ENCODE data around the gene CADPS. TPM values are rescaled to one million over a fixed set of nuclear protein-coding genes. Genes with fewer than 3 reads are reported as not detected.

CADPS gene
- total RNA-seq, 4 donors from 2014 or later = 2.2 to 6.9 TPM; not detected in 2

DNA sequence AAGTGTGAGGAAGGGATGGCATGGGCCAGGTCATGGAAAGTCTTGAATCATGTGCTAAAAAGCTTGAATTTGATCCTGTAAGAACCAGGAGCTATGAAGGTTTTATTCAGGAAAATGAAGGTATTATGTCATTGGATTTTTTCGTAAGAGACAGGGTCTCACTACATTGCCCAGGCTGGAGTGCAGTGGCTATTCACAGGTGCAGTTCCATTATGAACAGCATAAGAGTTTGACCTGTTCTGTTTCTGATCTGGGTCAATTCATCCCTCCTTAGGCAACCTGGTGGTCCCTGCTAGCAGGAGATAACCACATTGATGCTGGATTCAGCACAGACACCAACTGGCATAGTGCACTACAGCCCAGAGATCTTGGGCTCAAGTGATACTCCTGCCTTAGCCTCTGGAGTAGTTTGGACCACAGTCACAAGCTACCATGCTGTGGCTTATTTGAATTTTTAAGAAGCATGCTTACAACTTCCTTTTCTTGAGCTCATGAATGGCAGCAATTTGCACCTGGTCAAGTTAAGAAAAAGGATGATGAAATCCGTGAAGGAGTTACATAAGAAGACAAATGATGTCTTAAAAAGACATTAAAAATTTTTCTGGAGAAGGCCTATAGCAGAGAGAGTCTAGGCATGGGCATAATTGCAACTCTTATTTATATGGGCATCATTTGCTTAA, 79.1 kb downstream of the CADPS start:
- H3K4me3 ChIP-seq (ENCODE audit: low read depth, poor library complexity, severe bottlenecking) = no peak overlapping the region
- intact Hi-C loops (cut with DNase I; ENCODE audit: low total_unique reads) = no loop called here
- 80 to 81% methylated on average over 2 of the region's 2 CpGs for WGBS, 2 donors
- TF ChIP-seq, protein P1, sequence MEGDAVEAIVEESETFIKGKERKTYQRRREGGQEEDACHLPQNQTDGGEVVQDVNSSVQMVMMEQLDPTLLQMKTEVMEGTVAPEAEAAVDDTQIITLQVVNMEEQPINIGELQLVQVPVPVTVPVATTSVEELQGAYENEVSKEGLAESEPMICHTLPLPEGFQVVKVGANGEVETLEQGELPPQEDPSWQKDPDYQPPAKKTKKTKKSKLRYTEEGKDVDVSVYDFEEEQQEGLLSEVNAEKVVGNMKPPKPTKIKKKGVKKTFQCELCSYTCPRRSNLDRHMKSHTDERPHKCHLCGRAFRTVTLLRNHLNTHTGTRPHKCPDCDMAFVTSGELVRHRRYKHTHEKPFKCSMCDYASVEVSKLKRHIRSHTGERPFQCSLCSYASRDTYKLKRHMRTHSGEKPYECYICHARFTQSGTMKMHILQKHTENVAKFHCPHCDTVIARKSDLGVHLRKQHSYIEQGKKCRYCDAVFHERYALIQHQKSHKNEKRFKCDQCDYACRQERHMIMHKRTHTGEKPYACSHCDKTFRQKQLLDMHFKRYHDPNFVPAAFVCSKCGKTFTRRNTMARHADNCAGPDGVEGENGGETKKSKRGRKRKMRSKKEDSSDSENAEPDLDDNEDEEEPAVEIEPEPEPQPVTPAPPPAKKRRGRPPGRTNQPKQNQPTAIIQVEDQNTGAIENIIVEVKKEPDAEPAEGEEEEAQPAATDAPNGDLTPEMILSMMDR (IDR thresholded peaks at IDR 0.05) = no peak
- no peak for TF ChIP-seq POLR2A (IDR thresholded peaks at IDR 0.05)
- no peak for DNase-seq (ENCODE audit: low spot score in 2 of 2)

DNA sequence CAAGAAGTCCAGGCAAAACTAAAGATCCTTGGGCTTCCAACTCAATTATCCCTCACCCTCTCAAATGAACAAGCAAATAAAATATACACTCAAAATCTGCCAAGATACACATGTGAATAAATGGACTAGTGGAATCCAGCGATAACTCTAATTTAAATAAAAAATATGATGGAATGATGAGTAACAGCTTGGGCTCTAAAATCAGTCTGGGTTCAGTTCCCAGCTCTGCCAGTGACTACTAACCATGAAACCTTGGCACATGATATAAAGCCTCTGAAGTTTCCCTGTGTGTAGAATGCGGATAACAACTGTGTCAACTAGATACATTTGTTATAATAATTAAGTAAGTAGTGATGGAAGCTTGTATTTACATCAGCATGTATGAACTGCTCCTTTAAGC, 81.3 kb downstream of the CADPS start:
- intact Hi-C loops (cut with DNase I; ENCODE audit: low total_unique reads) = no loop called here
- DNase-seq (ENCODE audit: low spot score in 2 of 2) = no peak
- 76 to 77% methylated on average over 2 of the region's 2 CpGs for WGBS, 2 donors
- TF ChIP-seq, protein P1 (IDR thresholded peaks at IDR 0.05) = no peak
- TF ChIP-seq POLR2A (IDR thresholded peaks at IDR 0.05) = no peak
- H3K4me3 ChIP-seq (ENCODE audit: low read depth, poor library complexity, severe bottlenecking) = no peak overlapping the region

DNA sequence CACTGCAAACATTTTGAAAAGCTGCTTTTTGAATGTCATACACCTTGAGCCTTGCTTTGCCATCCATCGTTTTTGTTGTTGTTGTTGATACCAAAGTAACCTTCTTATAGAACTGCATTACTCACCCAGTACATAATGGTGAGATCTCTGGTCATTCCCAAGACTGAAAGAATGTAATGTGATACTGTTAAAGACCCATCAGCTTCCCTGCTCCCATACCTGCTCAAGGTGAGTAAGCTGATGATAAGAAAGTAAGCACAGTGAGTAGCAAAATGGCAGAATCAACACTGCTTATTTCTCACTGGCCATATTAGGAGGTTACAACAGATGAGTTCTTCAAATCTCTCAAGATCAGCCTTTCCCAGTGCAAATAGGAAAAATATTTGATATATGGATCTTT, 89.8 kb downstream of the CADPS start:
- no peak for DNase-seq (ENCODE audit: low spot score in 2 of 2)
- intact Hi-C loops (cut with DNase I; ENCODE audit: low total_unique reads) = no loop called here
- no peak overlapping the region for H3K4me3 ChIP-seq (ENCODE audit: low read depth, poor library complexity, severe bottlenecking)
- 68 to 96% methylated on average over 1 of the region's 1 CpG for WGBS, 2 donors
- no peak for TF ChIP-seq POLR2A (IDR thresholded peaks at IDR 0.05)
- TF ChIP-seq, protein P1 (IDR thresholded peaks at IDR 0.05) = no peak

DNA sequence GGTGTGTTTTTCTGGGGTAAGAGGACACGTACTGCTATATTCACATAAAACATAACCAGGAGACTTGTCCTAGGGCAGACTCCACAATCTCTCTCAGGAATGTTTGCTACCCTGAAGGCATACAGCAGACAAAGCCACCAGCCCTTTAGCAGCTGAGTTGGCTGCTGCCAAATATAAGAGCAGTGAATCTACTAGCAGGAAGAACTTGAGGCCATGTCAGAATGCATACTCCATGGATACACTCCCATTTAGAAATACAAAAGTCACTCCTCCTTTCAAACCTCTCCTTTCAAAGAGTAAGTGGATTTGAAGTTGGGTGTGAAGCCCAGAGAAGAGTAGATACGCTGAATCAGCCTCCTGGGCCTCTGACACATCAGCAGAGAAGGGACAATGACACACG, 94.1 kb downstream of the CADPS start:
- DNase-seq (ENCODE audit: low spot score in 2 of 2) = no peak
- WGBS, 2 donors = 66 to 73% methylated on average over 3 of the region's 3 CpGs
- H3K4me3 ChIP-seq (ENCODE audit: low read depth, poor library complexity, severe bottlenecking) = no peak overlapping the region
- intact Hi-C loops (cut with DNase I; ENCODE audit: low total_unique reads) = no loop called here
- TF ChIP-seq POLR2A (IDR thresholded peaks at IDR 0.05) = no peak

DNA sequence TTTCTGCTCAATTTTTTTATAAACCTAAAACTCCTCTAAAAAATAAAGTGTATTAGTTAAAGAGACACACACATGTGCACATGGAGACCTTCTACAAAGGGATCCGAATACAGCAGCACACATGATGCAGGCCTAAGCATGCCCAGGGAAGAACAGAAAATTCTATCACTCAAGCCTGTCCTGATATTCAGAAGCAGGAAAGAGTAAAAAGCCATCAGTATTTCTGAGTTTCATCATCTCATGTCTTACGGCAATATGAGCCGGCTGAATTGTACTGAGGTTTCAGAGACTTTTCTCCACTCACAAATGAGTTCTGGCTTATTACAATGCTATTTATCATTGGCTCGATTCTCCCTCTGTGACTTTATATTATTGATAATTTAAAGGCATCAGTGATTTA, 97.5 kb downstream of the CADPS start:
- intact Hi-C loops (cut with DNase I; ENCODE audit: low total_unique reads) = no loop called here
- H3K4me3 ChIP-seq (ENCODE audit: low read depth, poor library complexity, severe bottlenecking) = no peak overlapping the region
- no peak for DNase-seq (ENCODE audit: low spot score in 2 of 2)
- TF ChIP-seq, protein P1 (IDR thresholded peaks at IDR 0.05) = no peak
- TF ChIP-seq POLR2A (IDR thresholded peaks at IDR 0.05) = no peak
- WGBS, 2 donors = 59 to 63% methylated on average over 4 of the region's 4 CpGs

DNA sequence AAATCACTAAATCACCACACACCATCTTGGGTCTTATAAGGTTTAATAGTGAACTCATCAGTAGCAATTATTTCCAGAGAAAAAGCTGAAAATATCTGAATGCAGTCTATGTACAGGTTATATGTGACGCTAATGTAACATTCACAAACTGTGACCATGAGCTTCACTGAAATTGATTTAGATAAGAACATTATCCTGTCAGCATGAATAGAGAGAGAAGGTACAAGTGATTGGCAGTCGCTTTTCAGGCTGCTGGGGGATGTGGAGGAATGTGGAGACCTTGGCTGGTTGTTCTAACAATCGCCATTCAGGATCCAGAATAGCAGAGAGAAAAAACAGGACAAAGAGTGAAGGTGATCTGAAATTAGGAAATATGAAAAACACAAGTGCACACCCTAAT, 98.1 kb downstream of the CADPS start:
- H3K4me3 ChIP-seq (ENCODE audit: low read depth, poor library complexity, severe bottlenecking) = no peak overlapping the region
- WGBS, 2 donors = 79 to 89% methylated on average over 3 of the region's 3 CpGs
- intact Hi-C loops (cut with DNase I; ENCODE audit: low total_unique reads) = no loop called here
- TF ChIP-seq POLR2A (IDR thresholded peaks at IDR 0.05) = no peak
- TF ChIP-seq, protein P1 (IDR thresholded peaks at IDR 0.05) = no peak
- DNase-seq (ENCODE audit: low spot score in 2 of 2) = no peak
